ENCODE results near the gene EXO5.
"Not testable (repeated sequence)": the region's sequence is repeated elsewhere in the genome, so short reads cannot be mapped to it uniquely, and the experiment has no call there.

EXO5 gene

DNA sequence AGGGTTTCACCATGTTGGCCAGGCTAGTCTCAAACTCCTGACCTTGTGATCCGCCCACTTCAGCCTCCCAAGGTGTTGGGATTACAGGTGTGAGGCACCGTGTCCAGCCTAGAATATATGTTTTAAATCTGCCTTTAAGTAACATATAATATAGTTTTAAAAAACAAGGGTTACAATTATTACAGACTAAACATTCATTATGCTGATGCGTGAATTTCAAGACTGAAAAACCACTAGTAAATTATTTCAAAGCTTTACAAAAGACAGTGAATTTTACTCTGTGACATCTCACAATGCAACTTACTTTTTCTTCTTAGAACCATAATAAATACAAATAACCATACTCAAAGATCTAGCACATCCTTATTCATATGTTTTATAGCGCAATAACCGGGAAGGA lies 47.6 kb downstream of the EXO5 start:
- in situ Hi-C loops (cut with HindIII; ENCODE audit: low pct_ligation_motif_present, low sequenced_read_pairs) = no loop called here
- Histone ChIP-seq H3K36me3 (replicated peaks) (no peaks in the 10 kb centered on the region), H3K27ac (no peak overlapping the region), H3K27me3 (replicated peaks) (no peaks in the 10 kb centered on the region), H3K4me3 (ENCODE audit: low read depth, low read length) (no peak overlapping the region)
- DNase-seq = no peak
- TF ChIP-seq, protein P1, sequence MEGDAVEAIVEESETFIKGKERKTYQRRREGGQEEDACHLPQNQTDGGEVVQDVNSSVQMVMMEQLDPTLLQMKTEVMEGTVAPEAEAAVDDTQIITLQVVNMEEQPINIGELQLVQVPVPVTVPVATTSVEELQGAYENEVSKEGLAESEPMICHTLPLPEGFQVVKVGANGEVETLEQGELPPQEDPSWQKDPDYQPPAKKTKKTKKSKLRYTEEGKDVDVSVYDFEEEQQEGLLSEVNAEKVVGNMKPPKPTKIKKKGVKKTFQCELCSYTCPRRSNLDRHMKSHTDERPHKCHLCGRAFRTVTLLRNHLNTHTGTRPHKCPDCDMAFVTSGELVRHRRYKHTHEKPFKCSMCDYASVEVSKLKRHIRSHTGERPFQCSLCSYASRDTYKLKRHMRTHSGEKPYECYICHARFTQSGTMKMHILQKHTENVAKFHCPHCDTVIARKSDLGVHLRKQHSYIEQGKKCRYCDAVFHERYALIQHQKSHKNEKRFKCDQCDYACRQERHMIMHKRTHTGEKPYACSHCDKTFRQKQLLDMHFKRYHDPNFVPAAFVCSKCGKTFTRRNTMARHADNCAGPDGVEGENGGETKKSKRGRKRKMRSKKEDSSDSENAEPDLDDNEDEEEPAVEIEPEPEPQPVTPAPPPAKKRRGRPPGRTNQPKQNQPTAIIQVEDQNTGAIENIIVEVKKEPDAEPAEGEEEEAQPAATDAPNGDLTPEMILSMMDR (IDR thresholded peaks at IDR 0.05; ENCODE audit: low read depth, low read length, missing control alignments) = no peak

DNA sequence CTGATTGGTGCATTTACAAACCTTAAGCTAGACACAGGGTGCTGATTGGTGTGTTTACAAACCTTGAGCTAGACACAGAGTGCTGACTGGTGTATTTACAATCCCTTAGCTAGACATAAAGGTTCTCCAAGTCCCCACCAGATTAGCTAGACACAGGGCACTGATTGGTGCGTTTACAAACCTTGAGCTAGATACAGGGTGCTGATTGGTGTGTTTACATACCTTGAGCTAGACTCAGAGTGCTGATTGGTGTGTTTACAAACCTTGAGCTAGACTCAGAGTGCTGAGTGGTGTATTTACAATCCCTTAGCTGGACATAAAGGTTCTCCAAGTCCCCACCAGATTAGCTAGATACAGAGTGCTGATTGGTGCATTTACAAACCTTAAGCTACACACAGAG lies 49.7 kb downstream of the EXO5 start:
- H3K36me3 ChIP-seq (replicated peaks); DNase-seq; H3K27me3 ChIP-seq (replicated peaks); in situ Hi-C loops (cut with HindIII; ENCODE audit: low pct_ligation_motif_present, low sequenced_read_pairs); H3K4me3 ChIP-seq (ENCODE audit: low read depth, low read length); H3K27ac ChIP-seq: not testable (repeated sequence)

DNA sequence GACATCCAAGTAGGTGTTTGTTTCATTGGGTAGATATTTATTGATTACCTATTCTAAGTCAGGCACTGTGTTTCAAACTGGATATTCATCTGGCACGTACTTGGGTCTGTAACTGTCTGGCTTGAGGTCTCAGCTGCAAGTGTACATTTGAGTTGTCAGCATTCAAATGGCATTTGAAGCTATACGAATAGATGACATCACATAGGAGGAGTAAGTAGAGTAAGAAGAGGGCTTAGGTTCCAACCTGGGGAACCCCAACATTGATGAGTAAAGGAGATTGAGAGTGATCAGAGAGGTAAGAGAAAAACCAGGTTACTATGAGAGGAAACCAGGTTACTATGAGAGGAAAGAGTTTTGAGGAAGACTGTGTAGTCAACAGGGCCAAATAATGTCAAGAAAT lies 53.6 kb downstream of the EXO5 start:
- in situ Hi-C loops (cut with HindIII; ENCODE audit: low pct_ligation_motif_present, low sequenced_read_pairs) = no loop called here
- no peak overlapping the region for H3K27ac ChIP-seq
- H3K36me3 ChIP-seq (replicated peaks) = no peaks in the 10 kb centered on the region
- no peak overlapping the region for H3K4me3 ChIP-seq (ENCODE audit: low read depth, low read length)
- TF ChIP-seq, protein P1 (IDR thresholded peaks at IDR 0.05; ENCODE audit: low read depth, low read length, missing control alignments) = no peak
- no peak for DNase-seq
- no peaks in the 10 kb centered on the region for H3K27me3 ChIP-seq (replicated peaks)

DNA sequence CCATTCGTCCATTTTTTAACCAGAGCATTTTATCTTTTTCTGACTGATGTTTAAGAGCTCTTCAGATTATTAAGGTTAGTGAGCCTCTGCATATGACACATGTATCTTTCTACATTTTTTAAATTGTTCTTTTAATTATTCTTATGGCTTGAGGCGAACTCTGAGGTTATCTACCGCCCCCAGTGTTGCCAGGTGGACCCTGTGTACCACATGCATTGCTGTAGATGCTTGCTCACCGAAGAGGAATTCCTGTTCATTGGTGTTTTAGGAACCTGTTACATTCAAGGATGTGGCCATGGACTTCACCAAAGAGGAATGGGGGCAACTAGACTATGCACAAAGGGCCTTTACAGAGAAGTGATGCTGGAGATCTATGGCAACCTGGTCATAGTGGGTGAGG lies 54.7 kb downstream of the EXO5 start:
- TF ChIP-seq, protein P1 (IDR thresholded peaks at IDR 0.05; ENCODE audit: low read depth, low read length, missing control alignments) = no peak
- no peaks in the 10 kb centered on the region for H3K27me3 ChIP-seq (replicated peaks)
- in situ Hi-C loops (cut with HindIII; ENCODE audit: low pct_ligation_motif_present, low sequenced_read_pairs) = no loop called here
- DNase-seq = no peak
- no peaks in the 10 kb centered on the region for H3K36me3 ChIP-seq (replicated peaks)
- H3K4me3 ChIP-seq (ENCODE audit: low read depth, low read length) = no peak overlapping the region
- no peak overlapping the region for H3K27ac ChIP-seq

DNA sequence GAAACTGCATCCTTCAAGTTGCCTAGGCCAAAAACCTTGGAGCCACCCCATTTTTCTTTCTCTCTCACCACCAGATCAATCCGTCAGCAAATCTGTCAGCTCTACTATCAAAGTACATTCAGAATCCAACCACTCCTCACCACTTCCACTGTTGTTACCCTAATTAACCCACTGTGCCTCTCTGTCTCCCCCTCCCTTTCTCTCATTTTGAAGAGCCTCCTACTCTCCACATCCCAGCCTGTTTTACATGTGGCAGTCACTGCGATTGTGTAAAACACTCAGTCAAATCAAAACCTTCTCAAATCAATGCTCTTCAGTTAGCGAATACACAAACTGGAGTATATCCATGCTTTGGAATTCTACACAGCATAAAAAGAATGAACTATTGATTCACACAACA lies 55.9 kb downstream of the EXO5 start:
- TF ChIP-seq, protein P1 (IDR thresholded peaks at IDR 0.05; ENCODE audit: low read depth, low read length, missing control alignments) = no peak
- H3K27me3 ChIP-seq (replicated peaks) = no peaks in the 10 kb centered on the region
- no peaks in the 10 kb centered on the region for H3K36me3 ChIP-seq (replicated peaks)
- no peak overlapping the region for H3K4me3 ChIP-seq (ENCODE audit: low read depth, low read length)
- in situ Hi-C loops (cut with HindIII; ENCODE audit: low pct_ligation_motif_present, low sequenced_read_pairs) = no loop called here
- H3K27ac ChIP-seq = no peak overlapping the region
- DNase-seq = no peak

DNA sequence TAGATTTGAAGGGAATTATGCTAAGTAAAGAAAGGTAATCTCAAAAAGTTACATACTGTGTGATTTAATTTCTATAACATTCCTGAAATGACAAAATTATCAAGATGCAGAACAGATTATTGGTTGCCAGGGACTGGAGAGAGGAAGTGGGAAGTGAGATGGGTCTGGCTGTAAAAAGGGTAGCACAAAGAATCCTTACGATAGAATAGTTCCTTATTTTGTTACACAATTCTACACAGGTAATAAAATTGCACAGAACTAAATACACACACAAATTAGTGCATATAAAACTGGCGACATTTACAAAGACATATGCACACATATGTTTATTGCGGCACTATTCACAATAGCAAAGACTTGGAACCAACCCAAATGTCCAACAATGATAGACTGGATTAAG lies 56.3 kb downstream of the EXO5 start:
- Histone ChIP-seq H3K27me3 (replicated peaks) (no peaks in the 10 kb centered on the region), H3K36me3 (replicated peaks) (no peaks in the 10 kb centered on the region), H3K27ac (no peak overlapping the region), H3K4me3 (ENCODE audit: low read depth, low read length) (no peak overlapping the region)
- in situ Hi-C loops (cut with HindIII; ENCODE audit: low pct_ligation_motif_present, low sequenced_read_pairs) = no loop called here
- TF ChIP-seq, protein P1 (IDR thresholded peaks at IDR 0.05; ENCODE audit: low read depth, low read length, missing control alignments) = no peak
- DNase-seq = no peak

Data from brain microvascular endothelial cell (primary cell).